GM12872 (cell line): ENCODE data around the gene LUC7L2.

Experiments used
- CTCF ChIP-seq: IDR thresholded peaks from 3 replicates; pipeline ENCODE4 v1.5.1; 2011; ENCODE audit warnings: low read depth, mild to moderate bottlenecking, low read length, moderate library complexity; ENCODE audit not compliant: insufficient read depth

LUC7L2 gene

GRCh38 chr7:139332697-139333359 lies 26.9 kb upstream of the LUC7L2 start:
- no peak for TF ChIP-seq CTCF

- TF ChIP-seq CTCF = no peak
Measured at GRCh38 chr7:139334399-139335150, 25.1 kb upstream of the LUC7L2 start.

- no peak for TF ChIP-seq CTCF
Measured at GRCh38 chr7:139339025-139339424, 20.7 kb upstream of the LUC7L2 start.

GRCh38 chr7:139339698-139340036 lies 20.0 kb upstream of the LUC7L2 start:
- no peak for TF ChIP-seq CTCF

- TF ChIP-seq CTCF = peak; percentile 80
Measured at GRCh38 chr7:139340037-139340807, 19.5 kb upstream of the LUC7L2 start.

- TF ChIP-seq CTCF = no peak
Measured at GRCh38 chr7:139340808-139341057, 19.0 kb upstream of the LUC7L2 start.

- 0 out of 3 replicates have a peak, but pooled peaks have one; percentile 17 for TF ChIP-seq CTCF
Measured at GRCh38 chr7:139341058-139341775, 18.5 kb upstream of the LUC7L2 start, which contains the start of gene FMC1. FMC1 (plus strand) TSS chr7:139341337; CDS start chr7:139341385, 48 bp downstream.
